ENCODE measurements around the gene PHACTR3.

The PHACTR3 gene

DNA sequence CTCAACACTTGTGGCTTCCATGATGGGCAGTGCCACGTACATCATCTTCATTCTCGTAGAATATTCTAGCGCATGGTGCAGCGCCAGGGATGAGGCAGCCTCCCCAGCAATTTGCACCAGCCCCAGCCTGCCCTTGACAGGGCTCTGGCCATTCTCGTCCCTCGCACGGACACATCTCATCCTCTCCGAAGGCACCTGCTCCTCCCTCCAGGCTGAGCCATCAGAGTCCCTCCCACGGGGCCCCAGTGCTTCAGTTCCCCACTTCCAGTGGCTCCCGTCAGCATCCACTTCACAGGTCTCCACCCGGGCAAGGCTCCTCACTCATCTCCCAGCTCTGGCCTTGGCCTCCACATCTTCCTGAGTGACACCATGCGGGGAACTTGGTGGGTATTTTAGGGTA is 13.3 kb upstream of the PHACTR3 start:
- no peaks in the 10 kb centered on the region for H3K79me2 ChIP-seq (ENCODE audit: control insufficient read depth, insufficient read depth, low read length, unreplicated experiment)
- no peak overlapping the region for H2AFZ ChIP-seq (ENCODE audit: low read length, unreplicated experiment)
- peaks cover 4% of the 10 kb centered on the region; the same call in 1 of the 2 replicates for H3K27me3 ChIP-seq (ENCODE audit: insufficient read depth, low read length)
- no peak overlapping the region for H3K4me3 ChIP-seq (ENCODE audit: low read depth, low read length)
- H3K27ac ChIP-seq (ENCODE audit: low read depth, low read length) = no peak overlapping the region
- H3K36me3 ChIP-seq (ENCODE audit: insufficient read depth, low read length) = no peaks in the 10 kb centered on the region
- no peaks in the 10 kb centered on the region for H3K4me1 ChIP-seq (ENCODE audit: control insufficient read depth, insufficient read depth, low read length, unreplicated experiment)

DNA sequence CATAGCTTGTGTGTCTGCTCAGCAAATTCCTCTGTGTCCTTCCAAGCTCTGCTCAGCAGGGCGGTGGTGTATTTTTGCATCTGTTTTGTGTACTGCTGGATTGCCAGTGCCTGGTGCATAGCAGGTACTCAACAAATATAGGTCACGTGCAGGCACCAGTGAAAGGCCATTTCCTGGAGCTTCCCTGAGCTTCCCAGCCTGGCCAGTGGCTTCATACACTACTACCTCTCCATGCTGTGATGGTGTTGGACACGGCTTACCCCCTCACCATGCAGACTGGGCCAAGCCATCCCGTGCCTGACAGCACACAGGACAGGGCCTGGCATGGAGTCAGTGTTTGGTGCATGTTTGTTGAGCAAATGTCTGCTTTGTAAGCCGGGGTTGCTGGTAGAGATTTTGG is 7.7 kb upstream of the PHACTR3 start:
- Histone ChIP-seq H3K79me2 (ENCODE audit: control insufficient read depth, insufficient read depth, low read length, unreplicated experiment) (no peaks in the 10 kb centered on the region), H3K27ac (ENCODE audit: low read depth, low read length) (no peak overlapping the region), H3K36me3 (ENCODE audit: insufficient read depth, low read length) (no peaks in the 10 kb centered on the region), H3K4me1 (ENCODE audit: control insufficient read depth, insufficient read depth, low read length, unreplicated experiment) (no peaks in the 10 kb centered on the region), H2AFZ (ENCODE audit: low read length, unreplicated experiment) (no peak overlapping the region), H3K4me3 (ENCODE audit: low read depth, low read length) (no peak overlapping the region), H3K27me3 (ENCODE audit: insufficient read depth, low read length) (peaks cover 11% of the 10 kb centered on the region; the same call in 1 of the 2 replicates)

DNA sequence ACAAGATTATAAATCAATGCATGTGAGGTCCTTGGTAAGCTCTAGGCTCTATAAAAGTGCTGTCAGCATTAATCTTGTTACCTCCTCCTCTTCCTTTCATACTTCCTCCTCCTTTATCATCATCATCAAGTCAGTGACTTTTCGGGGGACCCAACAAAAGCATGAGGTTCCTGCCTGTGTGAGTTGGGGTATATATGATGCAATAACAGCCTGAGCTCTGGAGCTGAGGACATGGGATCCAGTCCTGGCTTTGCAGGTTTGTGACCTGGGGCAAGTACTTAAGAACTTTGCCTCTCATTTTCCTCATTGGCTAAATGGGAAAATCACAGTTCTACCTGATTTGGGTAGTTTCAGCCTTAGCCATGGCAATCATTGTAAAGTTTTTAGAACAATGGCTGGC is 7.1 kb upstream of the PHACTR3 start:
- Histone ChIP-seq H3K36me3 (ENCODE audit: insufficient read depth, low read length) (no peaks in the 10 kb centered on the region), H3K27ac (ENCODE audit: low read depth, low read length) (no peak overlapping the region), H3K4me3 (ENCODE audit: low read depth, low read length) (no peak overlapping the region), H3K27me3 (ENCODE audit: insufficient read depth, low read length) (peaks cover 13% of the 10 kb centered on the region; the same call in 1 of the 2 replicates), H3K79me2 (ENCODE audit: control insufficient read depth, insufficient read depth, low read length, unreplicated experiment) (no peaks in the 10 kb centered on the region), H3K4me1 (ENCODE audit: control insufficient read depth, insufficient read depth, low read length, unreplicated experiment) (no peaks in the 10 kb centered on the region), H2AFZ (ENCODE audit: low read length, unreplicated experiment) (no peak overlapping the region)

DNA sequence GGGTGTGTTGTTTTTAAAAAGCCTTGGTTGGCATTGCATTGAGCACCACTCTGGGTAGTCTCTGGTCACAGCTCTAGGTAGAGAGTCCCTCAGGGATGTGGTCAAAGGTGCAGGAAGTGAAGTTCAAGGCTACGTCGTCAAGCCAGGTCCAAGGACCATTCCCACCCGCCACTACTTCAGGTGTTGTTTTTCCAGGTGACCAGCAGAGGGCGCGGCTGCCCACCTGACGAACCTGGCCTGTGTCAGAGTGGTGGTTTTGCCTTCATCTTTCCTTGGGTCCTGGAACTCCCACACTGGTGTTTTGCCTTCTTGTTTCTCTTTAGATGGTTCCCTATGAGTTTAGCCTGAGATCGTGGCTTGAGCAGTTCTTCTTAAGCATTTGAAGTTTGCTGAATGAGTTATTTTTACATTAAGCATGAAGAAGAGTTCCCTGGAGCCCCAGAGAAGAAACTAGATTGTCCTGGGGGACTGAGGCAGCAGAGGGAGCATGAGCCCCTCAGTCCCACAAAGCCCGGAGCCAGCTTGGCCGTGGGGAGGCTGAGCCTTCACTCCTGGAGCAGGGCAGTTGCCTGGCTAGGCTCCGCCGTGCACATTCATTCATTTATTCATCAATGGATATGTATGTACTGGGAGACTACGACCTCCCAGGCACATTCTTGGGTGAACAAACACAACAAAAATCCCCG is 5.6 kb upstream of the PHACTR3 start:
- H3K27me3 ChIP-seq (ENCODE audit: insufficient read depth, low read length) = peaks cover 25% of the 10 kb centered on the region
- H3K27ac ChIP-seq (ENCODE audit: low read depth, low read length) = no peak overlapping the region
- H3K4me3 ChIP-seq (ENCODE audit: low read depth, low read length) = no peak overlapping the region
- no peaks in the 10 kb centered on the region for H3K79me2 ChIP-seq (ENCODE audit: control insufficient read depth, insufficient read depth, low read length, unreplicated experiment)
- no peaks in the 10 kb centered on the region for H3K36me3 ChIP-seq (ENCODE audit: insufficient read depth, low read length)
- no peaks in the 10 kb centered on the region for H3K4me1 ChIP-seq (ENCODE audit: control insufficient read depth, insufficient read depth, low read length, unreplicated experiment)
- H2AFZ ChIP-seq (ENCODE audit: low read length, unreplicated experiment) = no peak overlapping the region

DNA sequence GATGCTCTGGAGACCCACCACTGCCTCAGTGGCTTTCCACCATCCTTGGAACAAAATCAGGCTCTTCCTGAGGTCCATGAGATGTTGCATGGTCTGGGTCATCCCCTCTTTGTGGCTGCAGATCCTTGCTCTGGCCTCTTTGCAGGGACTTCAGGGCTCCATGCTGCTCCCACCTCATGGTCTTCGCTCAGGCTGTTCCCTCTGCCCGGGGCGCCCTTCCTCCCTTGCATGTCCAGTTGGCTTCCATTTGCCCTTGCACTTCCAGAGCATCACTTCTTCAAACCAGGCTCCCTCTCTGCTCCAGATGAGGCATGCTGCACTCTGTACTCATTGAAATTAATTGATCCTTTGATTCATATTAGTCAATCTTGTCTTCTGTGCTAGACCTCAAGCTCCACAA is 4.4 kb upstream of the PHACTR3 start:
- H3K79me2 ChIP-seq (ENCODE audit: control insufficient read depth, insufficient read depth, low read length, unreplicated experiment) = no peaks in the 10 kb centered on the region
- H2AFZ ChIP-seq (ENCODE audit: low read length, unreplicated experiment) = no peak overlapping the region
- H3K27ac ChIP-seq (ENCODE audit: low read depth, low read length) = no peak overlapping the region
- H3K27me3 ChIP-seq (ENCODE audit: insufficient read depth, low read length) = peaks cover 32% of the 10 kb centered on the region
- H3K36me3 ChIP-seq (ENCODE audit: insufficient read depth, low read length) = no peaks in the 10 kb centered on the region
- H3K4me3 ChIP-seq (ENCODE audit: low read depth, low read length) = no peak overlapping the region
- no peaks in the 10 kb centered on the region for H3K4me1 ChIP-seq (ENCODE audit: control insufficient read depth, insufficient read depth, low read length, unreplicated experiment)

DNA sequence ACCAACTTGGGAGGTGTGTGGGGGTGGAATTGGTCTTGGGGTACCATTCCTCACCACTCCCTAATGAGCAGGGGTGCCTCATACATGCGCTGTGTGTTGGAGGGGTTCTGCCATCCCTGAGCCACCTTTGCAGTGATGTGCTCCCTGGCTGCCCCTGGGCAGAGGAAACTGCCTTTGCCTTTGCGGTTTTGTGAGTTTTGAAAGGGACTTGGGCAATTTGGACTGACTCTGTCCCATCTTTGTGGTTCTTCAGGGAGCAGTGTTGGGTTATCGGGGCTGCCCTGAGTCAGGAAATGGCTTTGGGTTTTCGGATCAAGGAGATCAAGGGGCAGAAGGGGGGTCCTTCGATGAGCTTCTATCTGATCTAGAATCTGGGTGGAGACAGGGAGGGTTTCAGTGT is 3.9 kb upstream of the PHACTR3 start:
- no peaks in the 10 kb centered on the region for H3K4me1 ChIP-seq (ENCODE audit: control insufficient read depth, insufficient read depth, low read length, unreplicated experiment)
- no peaks in the 10 kb centered on the region for H3K36me3 ChIP-seq (ENCODE audit: insufficient read depth, low read length)
- H3K27ac ChIP-seq (ENCODE audit: low read depth, low read length) = no peak overlapping the region
- H3K79me2 ChIP-seq (ENCODE audit: control insufficient read depth, insufficient read depth, low read length, unreplicated experiment) = no peaks in the 10 kb centered on the region
- H2AFZ ChIP-seq (ENCODE audit: low read length, unreplicated experiment) = no peak overlapping the region
- H3K27me3 ChIP-seq (ENCODE audit: insufficient read depth, low read length) = peaks cover 37% of the 10 kb centered on the region
- no peak overlapping the region for H3K4me3 ChIP-seq (ENCODE audit: low read depth, low read length)

DNA sequence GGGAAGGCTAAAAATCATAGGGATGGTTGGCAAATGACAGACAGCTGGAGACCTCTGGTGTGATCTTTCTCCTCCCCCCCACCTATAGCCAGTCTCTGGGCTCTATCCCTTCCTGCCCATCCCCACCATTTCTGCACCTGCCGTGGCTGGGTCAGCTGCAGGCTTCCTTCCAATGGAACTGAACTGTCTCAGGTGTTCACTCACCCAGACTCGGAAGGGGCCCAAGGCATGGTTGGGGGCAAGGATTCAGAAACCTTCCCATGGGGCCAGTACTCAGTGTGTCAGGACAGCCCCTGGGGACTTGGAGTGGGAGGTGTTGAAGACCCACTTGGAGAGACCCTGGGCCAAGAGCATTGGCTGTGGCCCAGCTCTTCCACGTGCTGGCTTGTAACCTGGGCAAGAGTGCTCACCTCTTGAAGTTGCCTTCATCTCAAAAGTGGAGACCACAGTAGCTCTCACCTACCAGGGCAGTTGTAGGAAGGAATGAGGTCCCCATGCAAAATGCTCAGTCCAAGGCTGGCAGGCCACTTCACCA is 1.7 kb upstream of the PHACTR3 start:
- Histone ChIP-seq H3K27me3 (ENCODE audit: insufficient read depth, low read length) (peaks cover 53% of the 10 kb centered on the region), H3K27ac (ENCODE audit: low read depth, low read length) (no peak overlapping the region)

DNA sequence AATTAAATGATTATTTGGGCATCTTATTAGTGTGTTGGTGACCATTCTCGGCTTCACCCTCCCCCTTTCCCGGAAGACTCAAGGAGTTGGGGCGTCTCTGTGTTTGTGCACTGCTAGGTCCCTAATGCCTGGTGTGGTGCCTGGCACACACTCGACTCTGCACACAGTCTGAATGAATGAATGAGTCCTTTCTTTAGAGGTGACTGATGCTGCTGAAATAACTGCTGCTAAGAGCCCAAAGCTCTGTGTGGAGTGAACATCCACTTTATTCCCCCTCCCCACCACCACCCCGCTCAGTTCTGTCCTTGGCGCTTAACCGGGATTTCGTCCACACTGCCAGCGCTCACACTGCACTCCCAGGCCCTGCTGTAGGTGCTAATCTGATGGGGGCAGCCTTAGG is 1.2 kb upstream of the PHACTR3 start:
- Histone ChIP-seq H2AFZ (ENCODE audit: low read length, unreplicated experiment) (no peak overlapping the region), H3K27ac (ENCODE audit: low read depth, low read length) (no peak overlapping the region), H3K79me2 (ENCODE audit: control insufficient read depth, insufficient read depth, low read length, unreplicated experiment) (no peaks in the 10 kb centered on the region), H3K27me3 (ENCODE audit: insufficient read depth, low read length) (peaks cover 53% of the 10 kb centered on the region), H3K4me1 (ENCODE audit: control insufficient read depth, insufficient read depth, low read length, unreplicated experiment) (no peaks in the 10 kb centered on the region), H3K36me3 (ENCODE audit: insufficient read depth, low read length) (no peaks in the 10 kb centered on the region), H3K4me3 (ENCODE audit: low read depth, low read length) (no peak overlapping the region)

More for the DNA sequence above, 1.7 kb upstream of the PHACTR3 start:
- Histone ChIP-seq H3K4me3 (ENCODE audit: low read depth, low read length) (no peak overlapping the region), H3K4me1 (ENCODE audit: control insufficient read depth, insufficient read depth, low read length, unreplicated experiment) (no peaks in the 10 kb centered on the region), H2AFZ (ENCODE audit: low read length, unreplicated experiment) (no peak overlapping the region), H3K79me2 (ENCODE audit: control insufficient read depth, insufficient read depth, low read length, unreplicated experiment) (no peaks in the 10 kb centered on the region), H3K36me3 (ENCODE audit: insufficient read depth, low read length) (no peaks in the 10 kb centered on the region)

DNA sequence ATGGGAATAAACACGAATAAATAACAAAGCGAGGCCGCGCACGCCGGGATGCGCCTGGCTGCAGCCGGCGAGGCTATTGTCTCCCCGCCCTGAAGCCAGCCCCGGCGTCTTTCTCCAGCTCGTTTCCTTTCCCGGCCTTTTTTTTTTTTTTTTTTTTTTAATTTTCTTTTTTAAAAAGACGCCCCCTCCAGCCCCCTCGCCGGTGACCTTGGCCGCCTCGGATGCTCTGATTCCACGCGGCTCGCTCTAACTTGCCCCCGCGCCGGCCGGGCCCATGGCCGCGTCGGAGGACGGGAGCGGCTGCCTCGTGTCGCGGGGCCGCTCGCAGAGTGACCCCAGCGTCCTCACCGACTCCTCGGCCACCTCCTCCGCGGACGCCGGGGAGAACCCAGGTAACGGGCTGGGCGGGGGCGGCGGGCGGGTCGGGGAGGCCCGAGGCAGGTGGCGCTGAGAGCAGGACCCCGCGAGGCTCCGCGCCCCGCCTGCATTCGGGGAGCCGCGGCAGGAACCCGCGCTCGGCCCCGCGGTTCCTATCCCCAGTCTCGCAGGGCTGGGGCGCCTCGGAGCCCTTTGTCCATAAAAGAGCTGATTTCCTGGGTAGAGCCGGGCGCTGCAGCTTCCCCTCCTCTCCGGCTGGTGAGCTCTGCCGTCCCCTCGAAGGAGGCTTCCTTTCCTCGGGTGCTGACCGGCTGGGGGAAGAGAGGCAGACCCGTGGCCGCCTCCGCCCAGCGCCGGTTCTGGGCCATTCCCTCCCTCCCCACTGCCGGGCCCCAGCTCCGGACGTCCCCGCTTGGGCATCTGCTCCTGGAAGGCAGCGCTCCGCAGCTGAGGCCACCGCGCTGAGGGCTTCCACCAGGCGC is 631 bp downstream of the PHACTR3 start:
- Histone ChIP-seq H2AFZ (ENCODE audit: low read length, unreplicated experiment) (no peak overlapping the region), H3K4me3 (ENCODE audit: low read depth, low read length) (no peak overlapping the region), H3K4me1 (ENCODE audit: control insufficient read depth, insufficient read depth, low read length, unreplicated experiment) (no peaks in the 10 kb centered on the region), H3K27ac (ENCODE audit: low read depth, low read length) (no peak overlapping the region), H3K79me2 (ENCODE audit: control insufficient read depth, insufficient read depth, low read length, unreplicated experiment) (no peaks in the 10 kb centered on the region), H3K27me3 (ENCODE audit: insufficient read depth, low read length) (peaks cover 53% of the 10 kb centered on the region), H3K36me3 (ENCODE audit: insufficient read depth, low read length) (no peaks in the 10 kb centered on the region)

DNA sequence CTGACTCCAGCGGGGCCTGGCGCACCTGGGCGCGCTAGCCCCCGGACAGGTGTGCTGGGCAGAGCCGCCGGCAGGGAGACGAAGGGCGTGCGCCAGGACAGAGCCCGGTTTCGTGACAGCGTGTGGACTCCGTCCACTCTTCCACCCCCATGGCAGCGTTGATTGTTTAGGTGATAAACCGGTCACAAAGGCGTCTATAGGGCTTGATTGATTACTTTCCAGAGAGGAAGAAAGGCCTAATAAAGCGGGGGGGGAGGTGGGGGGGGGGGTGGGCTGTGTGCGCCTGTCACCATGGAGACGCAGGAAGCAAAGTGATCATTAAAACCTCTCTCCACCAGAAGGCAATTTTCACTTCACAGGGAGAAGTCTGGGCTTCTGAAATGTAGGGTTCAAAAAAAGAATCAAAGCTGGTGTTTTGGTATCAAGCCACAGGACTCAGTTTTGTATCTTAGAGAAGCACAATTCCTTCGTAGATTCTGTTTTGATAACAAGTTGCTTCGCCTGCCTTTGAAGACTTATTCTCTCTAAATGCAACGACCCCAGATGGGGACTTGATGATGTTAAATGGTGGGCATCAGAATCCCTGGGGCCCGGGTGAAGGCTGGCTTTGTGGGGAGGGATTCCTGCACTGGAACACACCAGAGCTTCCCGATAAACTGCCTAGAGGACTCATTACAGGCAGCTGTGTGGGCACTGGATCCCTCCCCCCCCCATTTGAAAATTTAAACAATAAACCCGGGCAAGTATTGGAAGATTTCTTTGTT is 1.4 kb downstream of the PHACTR3 start:
- Histone ChIP-seq H3K79me2 (ENCODE audit: control insufficient read depth, insufficient read depth, low read length, unreplicated experiment) (no peaks in the 10 kb centered on the region), H3K36me3 (ENCODE audit: insufficient read depth, low read length) (no peaks in the 10 kb centered on the region), H3K4me3 (ENCODE audit: low read depth, low read length) (no peak overlapping the region), H3K27me3 (ENCODE audit: insufficient read depth, low read length) (peaks cover 53% of the 10 kb centered on the region), H2AFZ (ENCODE audit: low read length, unreplicated experiment) (no peak overlapping the region), H3K27ac (ENCODE audit: low read depth, low read length) (no peak overlapping the region), H3K4me1 (ENCODE audit: control insufficient read depth, insufficient read depth, low read length, unreplicated experiment) (no peaks in the 10 kb centered on the region)
